H9 (cell line): ENCODE data around the gene SPTBN5. TPM values are rescaled to one million over a fixed set of nuclear protein-coding genes. Genes with fewer than 3 reads are reported as not detected.

Experiments
- DNase-seq: peaks from one replicate; pipeline ENCODE4 v3.0.0-alpha.2; 2017
- H2AFZ ChIP-seq: one replicate; pipeline ENCODE4 v1.6.1; 2013; ENCODE audit warnings: mild to moderate bottlenecking, low read length, control low read depth, moderate library complexity
- H2AK5ac ChIP-seq: 2 replicates; pipeline ENCODE4 v1.6.1; 2013; ENCODE audit warnings: low read length, control low read depth, mixed read lengths; ENCODE audit not compliant: insufficient read length
- H2BK120ac ChIP-seq: one replicate; pipeline ENCODE4 v1.6.1; 2013; ENCODE audit warnings: low read depth, mild to moderate bottlenecking, low read length, control low read depth, inconsistent platforms; ENCODE audit not compliant: poor library complexity, severe bottlenecking
- H2BK12ac ChIP-seq: 2 replicates; pipeline ENCODE4 v1.6.1; 2013; ENCODE audit warnings: low read length, control low read depth, mixed read lengths, low read depth; ENCODE audit not compliant: insufficient read length
- H2BK15ac ChIP-seq: 2 replicates; pipeline ENCODE4 v1.6.1; 2013; ENCODE audit warnings: low read depth, low read length, control low read depth
- H2BK20ac ChIP-seq: one replicate; pipeline ENCODE4 v1.6.1; 2013; ENCODE audit warnings: low read depth, mild to moderate bottlenecking, low read length, control low read depth, inconsistent platforms; ENCODE audit not compliant: poor library complexity, severe bottlenecking
- H2BK5ac ChIP-seq: 2 replicates; pipeline ENCODE4 v1.6.1; 2013; ENCODE audit warnings: low read length, control low read depth, mixed read lengths; ENCODE audit not compliant: insufficient read length
- H3K14ac ChIP-seq: 2 replicates; pipeline ENCODE4 v1.6.1; 2013; ENCODE audit warnings: low read length, control low read depth; ENCODE audit not compliant: insufficient read depth
- H3K18ac ChIP-seq: 2 replicates; pipeline ENCODE4 v1.6.1; 2013; ENCODE audit warnings: low read depth, mild to moderate bottlenecking, mixed read lengths, low read length, control low read depth; ENCODE audit not compliant: insufficient read length
- H3K23ac ChIP-seq: 2 replicates; pipeline ENCODE4 v1.6.1; 2013; ENCODE audit warnings: low read length, control low read depth, mixed read lengths, low read depth; ENCODE audit not compliant: insufficient read length
- H3K23me2 ChIP-seq: 2 replicates; pipeline ENCODE4 v1.6.1; 2013; ENCODE audit warnings: low read depth, mild to moderate bottlenecking, mixed read lengths, low read length, control low read depth; ENCODE audit not compliant: insufficient read length, poor library complexity, severe bottlenecking
- H3K27ac ChIP-seq: 2 replicates; pipeline ENCODE4 v1.5.1; 2013; ENCODE audit warnings: low read length, control low read depth, mixed read lengths, low read depth; ENCODE audit not compliant: insufficient read length
- H3K27me3 ChIP-seq: 2 replicates; pipeline ENCODE4 v1.6.1; 2013; ENCODE audit warnings: low read length, control low read depth, inconsistent platforms; ENCODE audit not compliant: insufficient read depth
- H3K4ac ChIP-seq: 2 replicates; pipeline ENCODE4 v1.6.1; 2013; ENCODE audit warnings: low read depth, mild to moderate bottlenecking, control low read depth, inconsistent platforms, low read length, moderate library complexity
- H3K4me1 ChIP-seq: 2 replicates; pipeline ENCODE4 v1.6.1; 2013; ENCODE audit warnings: low read length, control low read depth, inconsistent platforms; ENCODE audit not compliant: insufficient read depth
- H3K4me2 ChIP-seq: 2 replicates; pipeline ENCODE4 v1.6.1; 2013; ENCODE audit warnings: low read length, control low read depth, mixed read lengths; ENCODE audit not compliant: insufficient read length, insufficient read depth
- H3K56ac ChIP-seq: 2 replicates; pipeline ENCODE4 v1.6.1; 2013; ENCODE audit warnings: low read depth, mild to moderate bottlenecking, mixed read lengths, low read length, control low read depth; ENCODE audit not compliant: insufficient read length
- H3K79me1 ChIP-seq: 2 replicates; pipeline ENCODE4 v1.6.1; 2013; ENCODE audit warnings: low read depth, mild to moderate bottlenecking, moderate library complexity, low read length, control low read depth, inconsistent platforms; ENCODE audit not compliant: insufficient read depth, poor library complexity, severe bottlenecking
- H3K79me2 ChIP-seq: 2 replicates; pipeline ENCODE4 v1.6.1; 2013; ENCODE audit warnings: low read length, control low read depth, inconsistent platforms; ENCODE audit not compliant: insufficient read depth
- H3K9ac ChIP-seq: 2 replicates; pipeline ENCODE4 v1.6.1; 2013; ENCODE audit warnings: low read length, control low read depth, mixed read lengths; ENCODE audit not compliant: insufficient read length; ENCODE audit errors: extremely low read depth
- H3K9me3 ChIP-seq: one replicate; pipeline ENCODE4 v1.6.1; 2013; ENCODE audit warnings: low read depth, low read length, inconsistent platforms; ENCODE audit not compliant: control insufficient read depth
- H3T11ph ChIP-seq: one replicate; pipeline ENCODE4 v1.6.1; 2013; ENCODE audit warnings: mild to moderate bottlenecking, low read length, control low read depth, inconsistent platforms
- H4K20me1 ChIP-seq: one replicate; pipeline ENCODE4 v1.6.1; 2013; ENCODE audit not compliant: control insufficient read depth, insufficient read length, insufficient read depth
- H4K5ac ChIP-seq: 2 replicates; pipeline ENCODE4 v1.6.1; 2013; ENCODE audit warnings: low read depth, mild to moderate bottlenecking, mixed read lengths, low read length, control low read depth; ENCODE audit not compliant: insufficient read length
- H4K8ac ChIP-seq: replicated peaks from 2 replicates; pipeline ENCODE4 v1.6.1; 2013; ENCODE audit warnings: low read length, control low read depth, mixed read lengths, low read depth; ENCODE audit not compliant: insufficient read length
- H4K91ac ChIP-seq: 2 replicates; pipeline ENCODE4 v1.6.1; 2013; ENCODE audit warnings: low read depth, mild to moderate bottlenecking, moderate library complexity, mixed read lengths, low read length, control low read depth; ENCODE audit not compliant: insufficient read length
- H3K27ac Mint-ChIP-seq, 3 experiments: 2 replicates in 2 of 3; 3 replicates in 1 of 3; pipeline ENCODE4 v1.8.0; 2020 to 2021; ENCODE audit warnings: mixed read lengths in 3 of 3, mild to moderate bottlenecking in 1 of 3, moderate library complexity in 1 of 3
- H3K27me3 Mint-ChIP-seq: 2 replicates; pipeline ENCODE4 v1.8.0; 2021; ENCODE audit warnings: low read depth, mild to moderate bottlenecking, moderate library complexity, mixed read lengths
- H3K36me3 Mint-ChIP-seq, 3 experiments: 2 replicates in 2 of 3; 3 replicates in 1 of 3; pipeline ENCODE4 v1.8.0; 2020 to 2021; ENCODE audit warnings: low read depth in 3 of 3, mixed read lengths in 3 of 3; ENCODE audit not compliant: insufficient read depth in 1 of 3
- H3K4me1 Mint-ChIP-seq, 2 experiments: 2 replicates each; pipeline ENCODE4 v1.8.0; 2020; ENCODE audit warnings: mixed read lengths in 2 of 2
- H3K4me3 Mint-ChIP-seq, 2 experiments: 2 replicates in 1 of 2; 3 replicates in 1 of 2; pipeline ENCODE4 v1.8.0; 2020 to 2021; ENCODE audit warnings: mild to moderate bottlenecking in 2 of 2, mixed read lengths in 2 of 2, moderate library complexity in 1 of 2
- H3K9me3 Mint-ChIP-seq, 2 experiments: 2 replicates in 1 of 2; 3 replicates in 1 of 2; pipeline ENCODE4 v1.8.0; 2020; ENCODE audit warnings: mild to moderate bottlenecking in 2 of 2, mixed read lengths in 2 of 2, moderate library complexity in 1 of 2
- WGBS: extraction: QIAGEN DNeasy Blood & Tissue Kit; methylation state at CpG from one replicate; pipeline ENCODE4 v1.1.7; 2013; ENCODE audit warnings: missing lambda C conversion rate, low lambda C conversion rate, mixed read lengths; ENCODE audit not compliant: insufficient read length; ENCODE audit errors: extremely low coverage; 5-methylcytosine and 5-hydroxymethylcytosine counted together
- total RNA-seq: library from RNA; stranded (reverse); gene quantifications from 2 replicates; pipeline ENCODE4 v1.2.1, GENCODE V29; 2021
- TF ChIP-seq, protein P1 (sequence below): fragments of 200-600 bp; sonication (generic); conservative IDR thresholded peaks from 3 replicates; pipeline ENCODE4 v1.8.0; 2021; ENCODE audit warnings: antibody characterized with exemption, mild to moderate bottlenecking

Gene SPTBN5
- total RNA-seq, 1 experiment from 2014 or later = 0.90 TPM

DNA sequence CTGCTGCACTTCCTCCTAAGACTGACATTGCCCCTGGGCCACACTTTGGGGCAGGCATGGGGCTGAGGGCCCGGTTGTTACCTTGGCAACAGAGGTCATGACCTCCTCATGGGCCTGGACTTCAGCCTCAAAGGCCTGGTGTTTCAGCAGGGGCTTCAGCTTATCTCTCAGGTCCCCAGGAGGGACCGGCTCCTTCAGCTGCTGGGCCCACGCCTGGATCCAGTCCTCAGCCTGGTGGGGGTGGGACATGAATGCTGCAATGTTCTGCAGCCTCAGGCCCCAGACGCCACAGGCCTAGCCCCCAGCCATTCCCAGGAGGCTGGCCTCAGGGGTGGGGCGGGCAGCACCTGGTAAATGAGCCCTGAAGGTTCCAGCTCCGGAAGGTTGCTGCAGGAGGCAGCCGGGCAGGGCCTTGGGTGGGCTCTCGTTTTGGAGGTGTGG is 27.6 kb downstream of the SPTBN5 start:
- Histone ChIP-seq H4K20me1 (no peaks in the 10 kb centered on the region), H3K79me1 (no peaks in the 10 kb centered on the region), H2AFZ (no peak overlapping the region), H4K8ac (no peak overlapping the region), H3K9me3 (no peaks in the 10 kb centered on the region), H2BK5ac (no peak overlapping the region), H3K14ac (no peak overlapping the region), H2BK120ac (no peak overlapping the region), H3K9ac (no peak overlapping the region), H3T11ph (no peak overlapping the region), H4K5ac (no peak overlapping the region), H3K27me3 (no peaks in the 10 kb centered on the region), H3K27ac (no peak overlapping the region), H3K4ac (no peak overlapping the region), H3K23me2 (no peaks in the 10 kb centered on the region), H3K4me2 (no peak overlapping the region), H3K56ac (no peak overlapping the region), H3K23ac (no peak overlapping the region), H3K18ac (no peak overlapping the region), H3K79me2 (no peaks in the 10 kb centered on the region), H2BK15ac (no peak overlapping the region), H2BK12ac (no peak overlapping the region), H2BK20ac (no peak overlapping the region), H3K4me1 (no peaks in the 10 kb centered on the region), H2AK5ac (no peak overlapping the region), H4K91ac (no peak overlapping the region)
- peaks cover 10 to 16% of the 10 kb centered on the region in 2 experiments for H3K4me1 Mint-ChIP-seq
- TF ChIP-seq, protein P1, sequence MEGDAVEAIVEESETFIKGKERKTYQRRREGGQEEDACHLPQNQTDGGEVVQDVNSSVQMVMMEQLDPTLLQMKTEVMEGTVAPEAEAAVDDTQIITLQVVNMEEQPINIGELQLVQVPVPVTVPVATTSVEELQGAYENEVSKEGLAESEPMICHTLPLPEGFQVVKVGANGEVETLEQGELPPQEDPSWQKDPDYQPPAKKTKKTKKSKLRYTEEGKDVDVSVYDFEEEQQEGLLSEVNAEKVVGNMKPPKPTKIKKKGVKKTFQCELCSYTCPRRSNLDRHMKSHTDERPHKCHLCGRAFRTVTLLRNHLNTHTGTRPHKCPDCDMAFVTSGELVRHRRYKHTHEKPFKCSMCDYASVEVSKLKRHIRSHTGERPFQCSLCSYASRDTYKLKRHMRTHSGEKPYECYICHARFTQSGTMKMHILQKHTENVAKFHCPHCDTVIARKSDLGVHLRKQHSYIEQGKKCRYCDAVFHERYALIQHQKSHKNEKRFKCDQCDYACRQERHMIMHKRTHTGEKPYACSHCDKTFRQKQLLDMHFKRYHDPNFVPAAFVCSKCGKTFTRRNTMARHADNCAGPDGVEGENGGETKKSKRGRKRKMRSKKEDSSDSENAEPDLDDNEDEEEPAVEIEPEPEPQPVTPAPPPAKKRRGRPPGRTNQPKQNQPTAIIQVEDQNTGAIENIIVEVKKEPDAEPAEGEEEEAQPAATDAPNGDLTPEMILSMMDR = no peak
- H3K27ac Mint-ChIP-seq = no peak overlapping the region
- H3K9me3 Mint-ChIP-seq = no peaks in the 10 kb centered on the region
- no peaks in the 10 kb centered on the region; the same call in none of the 2 replicates for H3K27me3 Mint-ChIP-seq
- WGBS = no CpG with 5 or more reads among the region's 8 CpGs
- no peak overlapping the region for H3K4me3 Mint-ChIP-seq
- no peak for DNase-seq
- no peaks in the 10 kb centered on the region for H3K36me3 Mint-ChIP-seq
